HCT116 (cell line): Measurements from ENCODE around the gene ZCCHC24. TPM values are rescaled to one million over a fixed set of nuclear protein-coding genes. Genes with fewer than 3 reads are reported as not detected.

Experiments
- ATAC-seq: fragments of 200-7000 bp; cut with Tn5 transposase; 2 replicates; pipeline ENCODE4 v1.9.1; 2020; ENCODE audit warnings: mild to moderate bottlenecking, moderate library complexity
- BruUV-seq: library from RNA; stranded (reverse); fragments of 400-500 nt; replicated peaks from 2 replicates; lab custom pipeline; 2021; lab: Mats Ljungman, UMichigan
- CTCF ChIA-PET: fragments of 300-600 bp; sonication (Branson Sonifier 250); formaldehyde crosslinking; loops from one replicate; lab custom pipeline; 2021; ENCODE audit warnings: antibody characterized with exemption; lab: Charles Lee
- POLR2A ChIA-PET: fragments of 300-600, 350-600 bp; sonication (Branson Sonifier 250); formaldehyde crosslinking; loops from one replicate; lab custom pipeline; 2021; ENCODE audit warnings: antibody characterized with exemption; lab: Charles Lee
- RAD21 ChIA-PET, 2 experiments: fragments of 300-600 bp; sonication (Branson Sonifier 250); formaldehyde crosslinking; loops; one replicate each; lab custom pipeline; 2023; ENCODE audit warnings: low total read pairs in 2 of 2; ENCODE audit not compliant: uncharacterized antibody in 2 of 2, unreplicated experiment in 2 of 2, low non-redundant PET in 1 of 2; lab: Charles Lee
- DNase-seq: peaks from one replicate; pipeline ENCODE4 v3.0.0-alpha.2; 2010; ENCODE audit warnings: low read depth, low spot score
- H2AFZ ChIP-seq: fragments of 200-600 bp; shearing (Covaris generic), sonication (generic); 2 replicates; pipeline ENCODE4 v1.6.1; 2017; ENCODE audit warnings: low read depth, mixed run types, mixed read lengths, antibody characterized with exemption, low read length; ENCODE audit not compliant: poor library complexity, severe bottlenecking
- H3K27ac ChIP-seq: 2 replicates; pipeline ENCODE4 v1.5.1; 2012; ENCODE audit warnings: low read depth, low read length
- H3K27me3 ChIP-seq: fragments of 200-600 bp; sonication (generic); 2 replicates; pipeline ENCODE4 v1.6.1; 2016; ENCODE audit warnings: mixed run types, low read length, mixed read lengths; ENCODE audit not compliant: insufficient read depth
- H3K36me3 ChIP-seq, 2 experiments: fragments of 200-500 bp in 1 of 2; fragments of 200-600 bp in 1 of 2; sonication (Bioruptor generic) in 1 of 2; sonication (generic) in 1 of 2; 2 replicates each; pipeline versions ENCODE4 v1.5.1 to v1.6.1; 2014 to 2016; ENCODE audit warnings: low read length in 2 of 2, inconsistent platforms in 1 of 2, mixed read lengths in 1 of 2, mixed run types in 1 of 2; ENCODE audit not compliant: insufficient read depth in 2 of 2, control insufficient read depth in 1 of 2
- H3K4me1 ChIP-seq, 2 experiments: fragments of 200-600 bp in 1 of 2; sonication (generic) in 1 of 2; 2 replicates each; pipeline versions ENCODE4 v1.5.1 to v1.6.1; 2012 to 2017; ENCODE audit warnings: low read length in 2 of 2, inconsistent platforms in 1 of 2, mild to moderate bottlenecking in 1 of 2, mixed read lengths in 1 of 2, mixed run types in 1 of 2, moderate library complexity in 1 of 2; ENCODE audit not compliant: insufficient read depth in 2 of 2, control insufficient read depth in 1 of 2
- H3K4me2 ChIP-seq: fragments of 200-600 bp; sonication (generic); 2 replicates; pipeline ENCODE4 v1.6.1; 2017; ENCODE audit warnings: mixed run types, low read length, mixed read lengths
- H3K4me3 ChIP-seq, 2 experiments: fragments of 200-600 bp in 1 of 2; sonication (generic) in 1 of 2; replicated peaks in 1 of 2; 2 replicates each; pipeline ENCODE4 v1.5.1; 2011 to 2016; ENCODE audit warnings: low read length in 2 of 2, control low read depth in 1 of 2, low read depth in 1 of 2, mild to moderate bottlenecking in 1 of 2, mixed read lengths in 1 of 2, mixed run types in 1 of 2
- H3K79me2 ChIP-seq: fragments of 200-600 bp; sonication (generic); 2 replicates; pipeline ENCODE4 v1.6.1; 2017; ENCODE audit warnings: mild to moderate bottlenecking, mixed run types, low read length, moderate library complexity, mixed read lengths; ENCODE audit not compliant: insufficient read depth
- H3K9ac ChIP-seq: fragments of 200-600 bp; sonication (generic); 2 replicates; pipeline ENCODE4 v1.6.1; 2016; ENCODE audit warnings: low read length, mixed read lengths
- H3K9me2 ChIP-seq: fragments of 200-600 bp; sonication (generic), shearing (Covaris generic); 2 replicates; pipeline ENCODE4 v1.6.1; 2017; ENCODE audit warnings: mixed run types, mild to moderate bottlenecking, moderate library complexity; ENCODE audit not compliant: insufficient read depth
- H3K9me3 ChIP-seq, 2 experiments: fragments of 200-500 bp in 1 of 2; fragments of 200-600 bp in 1 of 2; sonication (Bioruptor generic) in 1 of 2; sonication (generic) in 1 of 2; 2 replicates each; pipeline ENCODE4 v1.6.1; 2014 to 2017; ENCODE audit warnings: low read length in 2 of 2, mixed read lengths in 2 of 2, inconsistent platforms in 1 of 2, low read depth in 1 of 2, mild to moderate bottlenecking in 1 of 2, mixed run types in 1 of 2, moderate library complexity in 1 of 2; ENCODE audit not compliant: control insufficient read depth in 1 of 2, insufficient read depth in 1 of 2
- H4K20me1 ChIP-seq: fragments of 200-600 bp; sonication (generic), shearing (Covaris generic); 2 replicates; pipeline ENCODE4 v1.6.1; 2017; ENCODE audit warnings: mixed run types, mild to moderate bottlenecking, moderate library complexity; ENCODE audit not compliant: insufficient read depth
- ATF3 ChIP-seq: IDR thresholded peaks from 2 replicates; pipeline ENCODE4 v1.6.1; 2012
- CBX3 ChIP-seq: IDR thresholded peaks from 2 replicates; pipeline ENCODE4 v1.6.1; 2012; ENCODE audit warnings: low read depth
- CTCF ChIP-seq, 3 experiments: fragments of 200-600 bp in 1 of 3; sonication (generic) in 1 of 3; IDR thresholded peaks in 2 of 3; conservative IDR thresholded peaks in 1 of 3; 2 replicates each; pipeline ENCODE4 v1.5.1; 2012 to 2017; ENCODE audit warnings: low read depth in 2 of 3, low read length in 2 of 3, antibody characterized with exemption in 1 of 3, borderline replicate concordance in 1 of 3, control low read depth in 1 of 3, mild to moderate bottlenecking in 1 of 3, mixed read lengths in 1 of 3, mixed run types in 1 of 3, moderate library complexity in 1 of 3; ENCODE audit not compliant: insufficient read depth in 1 of 3
- EGR1 ChIP-seq: IDR thresholded peaks from 2 replicates; pipeline ENCODE4 v1.6.1; 2012; ENCODE audit warnings: low read depth
- EZH2phosphoT487 ChIP-seq: fragments of 200-600 bp; IDR thresholded peaks from 2 replicates; pipeline ENCODE4 v1.6.1; 2018; ENCODE audit warnings: antibody characterized with exemption, borderline replicate concordance
- JUND ChIP-seq: IDR thresholded peaks from 2 replicates; pipeline ENCODE4 v1.6.1; 2012
- MAX ChIP-seq: IDR thresholded peaks from 2 replicates; pipeline ENCODE4 v1.6.1; 2012
- POLR2A ChIP-seq: IDR thresholded peaks from 2 replicates; pipeline ENCODE4 v1.7.0; 2011; ENCODE audit warnings: borderline replicate concordance; ENCODE audit not compliant: insufficient read depth, insufficient read length; ENCODE audit errors: extremely low read depth
- RAD21 ChIP-seq: IDR thresholded peaks from 2 replicates; pipeline ENCODE4 v1.6.1; 2012; ENCODE audit warnings: low read depth, mild to moderate bottlenecking
- REST ChIP-seq: IDR thresholded peaks from 2 replicates; pipeline ENCODE4 v1.6.1; 2012; ENCODE audit warnings: low read depth
- ZFX ChIP-seq: fragments of 450-650 bp; IDR thresholded peaks from 2 replicates; pipeline ENCODE4 v1.6.1; 2017
- intact Hi-C: fragments of 100-400 bp; cut with micrococcal nuclease; formaldehyde crosslinking; loops from 2 replicates; pipeline ENCODE4 v1.10.0; 2022
- total RNA-seq: library from RNA; stranded (reverse); gene quantifications from one replicate; pipeline ENCODE4 v1.2.1, GENCODE V29; 2021; ENCODE audit not compliant: unreplicated experiment
- TF ChIP-seq, protein P1 (sequence below): IDR thresholded peaks from 2 replicates; pipeline ENCODE4 v1.6.1; 2011; ENCODE audit warnings: mild to moderate bottlenecking, low read length, moderate library complexity; ENCODE audit not compliant: insufficient replicate concordance; ENCODE audit errors: extremely low read depth

ZCCHC24 gene
- total RNA-seq, 1 experiment from 2014 or later = 7.0 TPM

GRCh38 chr10:79372871-79373270 is 72.6 kb downstream of the ZCCHC24 start:
- Histone ChIP-seq H3K27ac (no peak overlapping the region), H4K20me1 (no peaks in the 10 kb centered on the region), H3K27me3 (no peaks in the 10 kb centered on the region), H3K79me2 (no peaks in the 10 kb centered on the region), H3K9ac (no peak overlapping the region), H3K4me3 (no peak overlapping the region), H3K36me3 (no peaks in the 10 kb centered on the region), H3K9me2 (no peaks in the 10 kb centered on the region), H2AFZ (no peak overlapping the region), H3K4me1 (peaks cover 3 to 10% of the 10 kb centered on the region in 2 experiments; a peak in 2 of 4 replicates), H3K4me2 (no peak overlapping the region), H3K9me3 (peaks cover 0 to 3% of the 10 kb centered on the region in 2 experiments; a peak in 1 of 4 replicates)
- no peak for ATAC-seq
- intact Hi-C loops = no loop called here
- ChIA-PET CTCF (interaction anchor here (0.7 to 3.3 kb wide), 2 partner anchors 115 kb away, joined by 3 to 77 read pairs; no protein-coding TSS in a partner anchor), POLR2A (no interaction called here), RAD21 (no interaction called here)
- DNase-seq = no peak
- BruUV-seq = no TSS peak
- no peak for TF ChIP-seq ZFX
- no peak for TF ChIP-seq CBX3
- no peak for TF ChIP-seq EZH2phosphoT487
- TF ChIP-seq MAX = no peak
- no peak for TF ChIP-seq CTCF (IDR thresholded peaks at IDR 0.05 in 2 of 3, conservative IDR thresholded peaks at IDR 0.05 in 1 of 3; ENCODE audit: borderline replicate concordance in 1 of 3, insufficient read depth in 1 of 3, low read depth in 2 of 3, low read length in 2 of 3)
- no peak for TF ChIP-seq REST
- TF ChIP-seq, protein P1, sequence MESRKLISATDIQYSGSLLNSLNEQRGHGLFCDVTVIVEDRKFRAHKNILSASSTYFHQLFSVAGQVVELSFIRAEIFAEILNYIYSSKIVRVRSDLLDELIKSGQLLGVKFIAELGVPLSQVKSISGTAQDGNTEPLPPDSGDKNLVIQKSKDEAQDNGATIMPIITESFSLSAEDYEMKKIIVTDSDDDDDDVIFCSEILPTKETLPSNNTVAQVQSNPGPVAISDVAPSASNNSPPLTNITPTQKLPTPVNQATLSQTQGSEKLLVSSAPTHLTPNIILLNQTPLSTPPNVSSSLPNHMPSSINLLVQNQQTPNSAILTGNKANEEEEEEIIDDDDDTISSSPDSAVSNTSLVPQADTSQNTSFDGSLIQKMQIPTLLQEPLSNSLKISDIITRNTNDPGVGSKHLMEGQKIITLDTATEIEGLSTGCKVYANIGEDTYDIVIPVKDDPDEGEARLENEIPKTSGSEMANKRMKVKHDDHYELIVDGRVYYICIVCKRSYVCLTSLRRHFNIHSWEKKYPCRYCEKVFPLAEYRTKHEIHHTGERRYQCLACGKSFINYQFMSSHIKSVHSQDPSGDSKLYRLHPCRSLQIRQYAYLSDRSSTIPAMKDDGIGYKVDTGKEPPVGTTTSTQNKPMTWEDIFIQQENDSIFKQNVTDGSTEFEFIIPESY = no peak
- no peak for TF ChIP-seq POLR2A
- TF ChIP-seq ATF3 = no peak
- TF ChIP-seq RAD21 = no peak
- no peak for TF ChIP-seq EGR1
- TF ChIP-seq JUND = no peak
